ENCODE measurements around the gene SEC24C.

SEC24C gene

DNA sequence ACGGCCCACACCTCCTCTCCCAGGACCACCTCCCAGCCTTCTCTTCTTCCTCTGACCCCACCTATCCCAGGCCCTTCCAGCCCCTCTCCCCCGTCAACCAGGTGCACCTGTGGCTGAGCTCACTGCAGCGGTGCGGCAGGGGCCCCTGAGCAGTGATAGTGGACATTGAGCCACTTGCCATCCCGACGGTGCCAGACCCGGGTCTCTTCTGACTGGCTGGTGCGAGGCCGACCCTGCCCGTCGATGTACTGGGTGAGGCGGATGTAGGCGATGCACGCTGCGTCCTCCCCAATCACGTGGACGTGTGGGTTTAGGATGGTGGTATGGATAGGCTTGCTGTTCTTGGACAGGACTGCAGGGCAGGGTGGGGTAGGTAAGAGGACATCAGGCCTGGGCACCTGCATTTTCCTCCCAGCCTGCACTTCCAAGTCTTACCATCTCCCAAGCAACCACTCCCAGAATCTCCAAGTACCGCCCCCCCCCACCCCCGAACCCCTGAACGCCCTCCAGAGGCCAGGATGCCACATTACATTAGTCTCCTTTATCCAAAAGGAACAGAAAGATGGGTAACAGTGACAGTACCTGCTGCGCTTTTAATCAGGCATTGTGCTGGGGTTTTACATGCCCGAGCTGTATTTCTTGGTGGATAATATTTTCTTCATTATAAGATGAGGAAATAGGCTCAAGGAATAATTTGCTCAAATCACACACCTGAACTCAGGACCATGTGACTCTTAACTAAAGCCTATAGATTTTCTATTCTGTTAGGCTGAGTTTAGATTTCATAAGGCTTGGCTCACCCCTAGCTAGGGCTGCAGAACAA is 70.9 kb downstream of the SEC24C start:
- no peak for DNase-seq

DNA sequence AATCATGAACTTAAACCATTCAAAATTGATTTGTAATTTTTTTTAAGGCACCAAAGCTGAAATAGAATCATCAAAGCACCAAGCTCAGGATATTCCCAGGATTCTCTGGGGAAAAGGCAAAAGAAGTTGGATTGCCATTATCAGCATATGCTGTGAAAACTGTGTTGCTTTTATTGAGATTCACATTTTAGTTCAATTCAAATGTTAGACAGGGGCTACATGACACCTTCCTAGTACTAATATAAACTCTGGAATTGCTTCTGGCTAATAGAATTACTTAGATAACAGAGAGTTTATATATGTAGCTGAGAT is 71.5 kb downstream of the SEC24C start:
- no peak for DNase-seq

DNA sequence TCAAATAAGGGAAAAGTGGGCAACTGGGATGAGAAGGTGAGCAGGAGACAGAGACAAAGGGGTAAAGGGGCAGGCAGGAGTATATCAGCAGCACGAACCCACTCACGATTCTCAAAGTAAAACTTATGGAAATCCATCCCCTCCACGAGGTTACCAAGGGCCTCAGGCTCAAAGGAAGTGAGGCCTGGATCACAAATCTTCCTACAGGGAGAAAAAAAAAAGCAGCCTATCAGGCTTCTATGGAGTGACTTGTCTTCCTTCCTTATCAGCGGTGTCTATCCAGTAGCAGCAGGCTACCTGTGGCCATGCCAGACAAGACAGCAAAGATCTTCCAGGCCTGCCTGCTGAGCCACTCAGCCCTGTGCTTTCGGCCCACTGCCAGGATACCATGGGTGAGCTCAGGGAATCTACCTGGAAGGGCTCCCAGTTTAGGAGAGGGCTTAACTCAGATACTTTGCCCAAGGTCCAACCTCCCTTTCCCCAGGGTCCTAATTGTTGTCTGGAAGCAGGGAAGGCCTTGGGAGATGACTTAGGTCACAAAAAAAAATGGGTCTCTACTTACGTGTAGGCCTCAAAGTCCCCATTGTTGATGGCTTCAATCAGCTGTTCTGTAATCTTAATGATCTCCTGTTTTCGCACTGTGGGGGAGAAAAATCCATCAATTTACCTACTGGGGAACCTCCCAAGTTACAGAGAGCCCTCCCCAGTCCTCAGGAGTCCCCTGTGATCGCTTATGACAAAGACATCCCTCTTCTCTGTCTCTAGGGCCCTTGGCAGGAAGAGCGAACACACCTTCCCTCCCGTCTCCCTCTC is 73.0 kb downstream of the SEC24C start:
- DNase-seq = no peak

DNA sequence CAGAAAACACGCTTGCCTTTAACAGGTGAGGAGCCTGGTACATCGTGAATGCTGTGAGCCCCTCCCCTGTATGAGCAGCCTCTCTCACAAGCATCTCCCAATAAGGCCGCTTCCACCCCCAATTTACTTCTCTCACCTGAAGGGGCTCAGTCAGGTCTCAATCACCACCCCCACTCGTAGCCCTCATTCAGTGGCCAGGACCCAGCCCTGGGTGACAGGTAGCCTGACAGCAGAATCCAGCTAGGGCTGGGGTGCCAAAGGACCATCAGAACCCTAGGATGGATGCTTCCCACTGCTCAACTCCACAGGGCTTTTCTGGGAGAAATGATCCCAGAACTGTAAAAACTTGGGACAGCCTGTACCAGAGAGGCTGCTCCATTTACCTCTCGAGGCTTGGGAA is 73.7 kb downstream of the SEC24C start:
- no peak for DNase-seq

DNA sequence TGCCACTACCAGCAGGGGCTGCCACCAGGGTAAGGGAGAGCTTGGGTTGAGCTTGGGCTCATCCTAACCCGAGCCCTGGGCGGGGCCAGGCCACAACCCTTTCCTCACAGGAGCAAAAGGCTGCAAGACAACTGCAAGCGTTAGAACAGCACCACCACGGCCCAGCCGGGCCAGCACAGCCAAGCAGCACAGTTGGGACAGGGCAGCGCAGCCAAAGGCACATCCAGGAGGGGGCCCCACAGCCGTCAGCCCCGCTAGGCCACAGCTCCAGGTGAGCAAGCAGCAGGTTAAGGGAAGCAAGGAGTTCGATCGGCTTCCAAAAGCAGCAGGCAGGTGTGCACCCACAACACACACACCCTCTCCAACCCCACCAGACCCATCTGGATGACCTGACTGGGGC is 74.2 kb downstream of the SEC24C start:
- DNase-seq = no peak

DNA sequence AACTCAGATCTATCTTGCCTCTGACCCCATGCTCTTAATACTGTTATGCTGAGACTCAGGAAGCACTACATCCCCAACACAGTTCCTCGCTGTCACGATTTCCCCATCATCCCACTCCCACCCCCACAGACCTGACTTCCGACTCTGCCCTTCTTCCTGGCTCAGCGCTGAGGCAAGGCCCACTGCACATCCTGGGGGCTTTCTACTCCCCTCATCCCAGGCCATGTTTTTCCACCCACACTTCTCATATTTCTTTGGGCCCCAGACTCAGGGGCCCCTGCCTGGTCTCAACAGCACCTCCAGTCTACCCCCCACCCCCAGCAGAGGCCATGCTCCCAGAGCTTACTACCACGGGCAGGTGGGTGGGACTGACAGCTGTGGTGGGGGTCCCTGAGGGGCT is 74.9 kb downstream of the SEC24C start:
- no peak for DNase-seq

DNA sequence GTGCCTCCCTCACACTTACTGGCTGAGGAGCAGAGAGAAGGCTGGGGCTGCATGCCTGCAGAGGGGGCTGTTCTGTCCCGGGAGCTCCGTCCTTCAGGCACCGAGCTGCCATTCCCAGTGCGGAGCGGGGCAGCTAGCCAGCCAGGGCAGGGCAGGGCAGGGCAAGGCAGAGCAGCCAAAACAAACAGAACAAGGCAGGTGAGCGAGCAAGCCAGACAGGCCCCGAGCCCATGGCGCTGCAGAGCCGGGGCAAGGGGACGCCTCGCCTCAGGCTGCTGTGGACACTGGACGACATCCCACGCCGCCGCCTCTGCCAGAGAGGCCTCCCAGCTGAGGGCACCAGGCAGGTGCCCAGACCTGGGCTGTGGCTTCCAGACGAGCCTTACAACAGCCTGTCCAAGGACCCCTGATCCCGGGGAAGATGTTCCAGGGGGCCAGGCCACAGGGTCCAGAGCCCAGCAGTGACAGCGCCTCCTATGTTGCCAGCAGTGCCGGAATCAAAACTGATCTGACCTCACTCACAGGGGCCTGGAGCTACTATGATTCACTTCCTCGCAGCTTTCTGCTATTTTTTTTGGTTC is 75.4 kb downstream of the SEC24C start:
- no peak for DNase-seq
